Measurements from ENCODE around the gene LAMTOR1.

DNA sequence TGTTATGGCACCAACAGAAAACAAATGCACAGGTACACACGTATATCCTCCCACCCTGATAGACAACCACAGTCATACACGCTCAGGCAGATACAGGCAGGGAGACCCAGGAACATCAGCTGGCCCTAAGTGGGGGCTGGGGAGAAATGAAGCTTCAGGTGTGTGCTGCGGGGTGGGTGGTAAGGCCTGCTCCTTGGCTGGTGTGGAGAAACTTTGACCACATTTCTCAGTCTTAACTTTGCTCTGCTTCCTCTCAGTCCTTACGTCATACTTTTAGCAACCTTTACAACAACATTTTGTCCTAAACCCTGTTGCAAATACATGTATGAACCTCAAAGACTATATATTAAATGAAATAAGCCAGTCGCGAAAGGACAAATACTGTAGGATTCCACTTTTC is 16.1 kb upstream of the LAMTOR1 start:
- TF ChIP-seq, protein P1, sequence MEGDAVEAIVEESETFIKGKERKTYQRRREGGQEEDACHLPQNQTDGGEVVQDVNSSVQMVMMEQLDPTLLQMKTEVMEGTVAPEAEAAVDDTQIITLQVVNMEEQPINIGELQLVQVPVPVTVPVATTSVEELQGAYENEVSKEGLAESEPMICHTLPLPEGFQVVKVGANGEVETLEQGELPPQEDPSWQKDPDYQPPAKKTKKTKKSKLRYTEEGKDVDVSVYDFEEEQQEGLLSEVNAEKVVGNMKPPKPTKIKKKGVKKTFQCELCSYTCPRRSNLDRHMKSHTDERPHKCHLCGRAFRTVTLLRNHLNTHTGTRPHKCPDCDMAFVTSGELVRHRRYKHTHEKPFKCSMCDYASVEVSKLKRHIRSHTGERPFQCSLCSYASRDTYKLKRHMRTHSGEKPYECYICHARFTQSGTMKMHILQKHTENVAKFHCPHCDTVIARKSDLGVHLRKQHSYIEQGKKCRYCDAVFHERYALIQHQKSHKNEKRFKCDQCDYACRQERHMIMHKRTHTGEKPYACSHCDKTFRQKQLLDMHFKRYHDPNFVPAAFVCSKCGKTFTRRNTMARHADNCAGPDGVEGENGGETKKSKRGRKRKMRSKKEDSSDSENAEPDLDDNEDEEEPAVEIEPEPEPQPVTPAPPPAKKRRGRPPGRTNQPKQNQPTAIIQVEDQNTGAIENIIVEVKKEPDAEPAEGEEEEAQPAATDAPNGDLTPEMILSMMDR (IDR thresholded peaks at IDR 0.05) = no peak
- no peak for TF ChIP-seq POLR2A (IDR thresholded peaks at IDR 0.05)
